CD4-positive, alpha-beta T cell treated with Interleukin-21 for 1 hour (primary cell): ENCODE results near the gene SMIM22.
"Not testable (repeated sequence)": the region's sequence is repeated elsewhere in the genome, so short reads cannot be mapped to it uniquely, and the experiment has no call there.

Experiments used
- DNase-seq: peaks from one replicate; pipeline ENCODE4 v3.0.0-alpha.2; 2020

Gene SMIM22

DNA sequence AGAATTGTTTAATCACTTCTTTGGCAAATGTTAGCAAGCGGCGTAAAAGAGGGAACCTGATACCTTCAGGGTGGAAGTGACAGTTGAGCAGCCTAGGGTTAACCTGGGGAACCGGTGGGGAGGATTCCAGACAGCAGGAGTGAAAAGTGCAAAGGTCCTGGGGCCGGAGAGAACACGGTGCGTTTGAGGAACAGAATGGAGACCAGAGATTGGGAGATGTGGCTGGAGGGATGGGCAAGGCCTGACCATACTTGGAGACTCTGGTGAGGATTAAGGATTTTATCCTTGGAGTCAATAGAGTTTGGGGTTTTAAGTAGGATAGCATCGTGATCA is 25.9 kb upstream of the SMIM22 start:
- DNase-seq, result no peak

GRCh38 chr16:4771646-4772045 is 23.5 kb upstream of the SMIM22 start:
- no peak for DNase-seq

GRCh38 chr16:4772351-4772750 is 22.8 kb upstream of the SMIM22 start:
- no peak for DNase-seq

GRCh38 chr16:4775005-4775404 is 20.2 kb upstream of the SMIM22 start:
- no peak for DNase-seq

DNA sequence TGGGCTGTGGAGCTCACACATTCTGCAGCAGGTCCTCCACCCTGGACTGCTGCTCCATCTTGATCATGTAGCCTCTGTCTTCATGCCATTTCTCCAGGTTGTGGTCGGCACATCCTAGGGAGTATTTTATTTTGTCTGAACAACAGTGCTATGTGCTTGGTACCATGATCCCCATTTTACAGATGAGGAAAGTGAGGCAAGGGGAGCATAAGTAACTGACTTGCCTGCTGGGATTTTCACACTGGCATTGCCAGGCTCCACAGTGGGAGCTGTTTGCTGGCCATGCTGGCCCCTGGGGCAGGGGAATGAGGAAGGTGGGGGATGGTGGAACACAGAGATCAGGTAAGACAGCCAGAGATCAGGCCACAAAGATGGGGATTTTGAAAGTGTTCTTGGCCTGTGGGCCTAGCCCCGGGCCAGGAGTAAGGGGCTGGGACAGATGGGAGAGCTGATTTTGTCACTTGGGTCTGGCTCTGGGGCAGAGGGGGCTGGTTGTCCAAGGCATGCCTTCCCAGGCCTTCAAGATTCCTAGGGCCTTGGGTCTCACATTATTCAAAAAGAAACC is 18.9 kb upstream of the SMIM22 start:
- DNase-seq, result no peak

GRCh38 chr16:4777339-4778049 is 17.7 kb upstream of the SMIM22 start:
- no peak for DNase-seq

DNA sequence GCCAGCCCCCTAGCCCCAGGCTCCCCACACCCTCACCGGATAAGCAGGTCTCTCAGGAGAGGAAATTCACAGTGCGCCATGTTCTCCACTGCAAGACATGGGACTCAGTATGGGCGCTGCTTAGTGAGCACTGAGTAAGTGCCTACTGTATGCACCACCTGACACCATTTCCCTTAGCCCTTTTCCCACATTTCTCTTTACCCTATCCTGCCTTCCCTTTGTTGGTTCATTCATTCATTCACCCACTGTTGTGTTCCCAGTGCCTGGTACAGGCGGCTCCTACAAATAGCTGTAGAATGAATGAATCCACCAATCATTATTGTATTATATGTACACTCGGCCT is 17.1 kb upstream of the SMIM22 start:
- no peak for DNase-seq

DNA sequence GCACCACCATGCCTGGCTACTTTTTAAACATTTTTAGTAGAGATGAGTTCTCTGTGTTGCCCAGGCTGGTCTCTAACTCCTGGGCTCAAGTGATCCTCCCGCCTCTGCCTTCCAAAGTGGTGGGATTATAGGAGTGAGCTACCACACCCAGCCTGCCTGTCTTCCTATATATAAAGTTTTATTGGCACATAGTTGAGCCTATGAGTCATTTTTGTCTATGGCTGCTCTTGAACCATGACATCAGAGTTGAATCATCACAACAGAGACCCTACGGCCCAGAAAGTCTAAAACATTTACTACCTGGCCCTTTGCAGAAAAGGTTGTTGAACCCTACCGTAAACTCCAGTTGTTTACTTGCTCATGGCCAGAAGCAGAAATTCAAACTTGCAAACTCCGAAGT is 14.9 kb upstream of the SMIM22 start:
- DNase-seq, result no peak

- no peak for DNase-seq
Measured at GRCh38 chr16:4783251-4783950, 11.8 kb upstream of the SMIM22 start.

DNA sequence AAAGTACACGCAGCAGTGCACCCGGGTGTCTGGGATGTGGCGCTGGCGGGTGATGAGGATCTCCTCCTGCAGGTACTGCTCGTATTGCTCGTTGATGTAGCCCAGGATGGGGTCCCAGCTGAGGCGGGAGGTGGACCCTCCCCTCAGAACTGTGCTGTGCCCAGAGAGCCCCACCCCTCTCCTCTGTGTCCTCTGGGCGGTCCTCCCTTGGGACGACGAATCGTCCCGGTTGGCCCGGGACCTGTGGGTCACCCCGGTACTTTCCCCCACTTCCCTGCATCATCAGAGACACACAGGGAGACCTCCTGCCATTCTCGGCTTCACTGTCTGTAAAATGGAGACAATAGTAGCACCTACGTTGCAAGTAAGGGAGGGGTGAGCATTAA is 11.2 kb upstream of the SMIM22 start:
- no peak for DNase-seq

- not testable (repeated sequence) for DNase-seq
Measured at GRCh38 chr16:4784444-4784987, 10.7 kb upstream of the SMIM22 start.

GRCh38 chr16:4785758-4786433 is 9.3 kb upstream of the SMIM22 start:
- no peak for DNase-seq

- DNase-seq, result no peak
Measured at GRCh38 chr16:4787068-4787467, 8.1 kb upstream of the SMIM22 start.

- no peak for DNase-seq
Measured at GRCh38 chr16:4787627-4788482, 7.3 kb upstream of the SMIM22 start, which contains the start of gene SEPTIN12. Gene SEPTIN12 (minus strand): TSS chr16:4788345. CDS start chr16:4787645, 700 bp downstream.

- DNase-seq, result no peak
Measured at GRCh38 chr16:4788489-4788889, 6.7 kb upstream of the SMIM22 start.

DNA sequence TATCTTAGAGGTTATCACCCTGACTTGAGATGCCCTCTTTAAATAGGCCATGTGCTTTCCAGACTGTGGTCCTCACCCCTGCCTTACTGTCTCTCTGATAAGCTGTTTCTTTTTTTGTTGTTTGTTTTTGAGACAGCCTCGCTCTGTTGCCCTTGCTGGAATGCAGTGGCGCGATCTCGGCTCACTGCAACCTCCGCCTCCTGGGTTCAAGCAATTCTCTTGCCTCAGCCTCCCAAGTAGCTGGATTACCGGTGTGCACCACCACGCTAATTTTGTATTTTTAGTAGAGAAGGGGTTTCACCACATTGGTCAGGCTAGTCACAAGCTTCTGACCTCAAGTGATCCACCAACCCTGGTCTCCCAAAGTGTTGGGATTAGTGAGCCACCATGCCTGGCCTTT is 6.3 kb upstream of the SMIM22 start:
- no peak for DNase-seq

DNA sequence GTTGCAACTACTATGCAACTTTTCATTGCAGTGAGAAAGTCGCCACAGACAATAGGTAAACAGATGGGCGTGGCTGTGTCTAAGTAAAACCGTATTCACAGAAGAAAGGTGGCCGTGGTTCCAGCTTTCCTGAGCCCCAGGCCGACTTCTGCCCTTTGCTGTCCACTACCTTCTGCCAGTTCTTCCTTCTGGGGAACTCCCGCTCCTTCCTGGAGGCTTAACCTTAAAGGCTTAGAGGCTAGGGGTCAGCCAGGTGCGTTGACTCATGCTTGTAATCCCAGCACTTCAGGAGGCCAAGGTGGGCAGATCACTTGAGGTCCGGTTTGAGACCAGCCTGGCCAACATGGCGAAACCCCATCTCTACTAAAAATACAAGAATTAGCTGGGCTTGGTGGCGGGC is 4.9 kb upstream of the SMIM22 start:
- no peak for DNase-seq

- DNase-seq, result no peak
Measured at GRCh38 chr16:4790871-4791270, 4.3 kb upstream of the SMIM22 start.

DNA sequence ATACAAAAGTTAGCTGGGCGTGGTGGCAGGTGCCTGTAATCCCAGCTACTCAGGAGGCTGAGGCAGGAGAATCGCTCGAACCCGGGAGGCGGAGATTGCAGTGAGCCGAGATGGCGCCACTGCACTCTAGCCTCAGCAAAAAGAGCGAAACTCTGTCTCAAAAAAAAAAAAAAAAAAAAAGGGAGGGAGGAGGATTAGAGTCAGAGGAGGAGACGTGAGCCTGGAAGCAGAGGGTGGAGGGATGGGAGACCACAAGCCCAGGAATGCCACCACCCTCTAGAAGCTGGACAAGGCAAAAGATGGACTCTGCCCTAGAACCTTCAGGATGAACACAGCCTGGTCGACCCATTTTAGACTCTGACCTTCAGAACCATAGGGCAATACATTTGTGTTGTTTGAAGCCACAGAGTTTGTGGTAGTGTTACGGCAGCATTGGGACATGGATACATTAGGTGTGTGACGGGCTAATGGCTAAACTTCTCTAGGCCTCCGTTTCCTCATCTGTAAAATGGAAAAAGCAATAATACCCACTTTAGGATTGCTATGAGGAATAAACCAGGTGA is 2.1 kb upstream of the SMIM22 start:
- DNase-seq, result no peak

- no peak for DNase-seq
Measured at GRCh38 chr16:4795828-4796572, 831 bp downstream of the SMIM22 start.

DNA sequence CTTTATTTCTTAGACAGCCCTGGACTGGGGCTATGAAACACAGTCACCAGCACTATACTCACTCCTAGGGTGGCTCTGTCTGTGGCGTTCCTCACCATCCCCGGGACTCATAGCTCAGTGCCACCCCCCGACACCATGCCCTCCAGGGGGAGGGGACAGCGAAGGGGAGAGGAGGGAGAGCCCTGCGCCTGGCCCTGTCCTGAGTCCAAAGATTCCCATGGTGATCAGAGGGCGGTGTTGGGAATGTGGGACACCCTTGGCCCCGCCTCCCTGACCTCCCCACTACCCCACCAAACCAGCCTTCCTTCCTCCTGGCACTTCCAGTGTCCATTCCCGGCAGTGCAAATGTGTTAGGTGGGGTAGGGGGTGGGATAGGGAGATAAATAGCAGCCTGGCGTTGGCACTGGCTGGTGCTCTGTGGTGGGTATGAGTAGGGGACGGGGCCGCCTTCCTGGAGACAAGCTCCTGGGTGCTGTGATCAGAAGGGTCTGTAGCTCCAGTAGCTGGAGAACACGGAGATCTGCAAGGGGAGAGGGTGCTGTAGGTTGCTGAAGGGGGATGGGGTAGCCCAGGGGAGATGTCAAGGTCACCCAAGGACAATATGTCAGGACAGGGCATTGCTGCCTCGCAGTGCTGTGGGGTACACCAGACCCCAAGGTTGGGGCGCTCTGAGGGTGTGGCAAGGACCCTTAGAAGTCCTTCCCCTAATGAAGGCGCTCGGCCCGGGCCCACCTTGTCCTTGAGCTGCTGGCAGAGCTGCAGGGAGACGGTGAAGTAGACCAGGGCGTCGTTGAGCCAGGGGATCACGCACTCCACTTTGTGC is 2.0 kb downstream of the SMIM22 start:
- no peak for DNase-seq
